Omental fat pad (tissue), 4 donors: Measurements from ENCODE around the gene RAB28. TPM values are rescaled to one million over a fixed set of nuclear protein-coding genes. Genes with fewer than 3 reads are reported as not detected.

Source experiments
- ATAC-seq: fragments of 150-250 bp; one replicate; pipeline ENCODE4 v1.9.1; 2016; ENCODE audit warnings: mild to moderate bottlenecking, moderate library complexity; ENCODE audit not compliant: low FRiP score
- DNase-seq: peaks from one replicate; pipeline ENCODE4 v3.0.0-alpha.2; 2019; ENCODE audit warnings: low spot score
- total RNA-seq, 4 donors: library from RNA; depleted of rRNA; stranded (reverse); fragments of >200 nt; gene quantifications; one replicate each; pipeline ENCODE4 v1.1.0, GENCODE V29; 2016
- TF ChIP-seq, protein P1 (sequence below), 3 donors: fragments of 450-650 bp; IDR thresholded peaks; one replicate each; pipeline ENCODE4 v1.5.1; 2016 to 2017; ENCODE audit warnings: antibody characterized with exemption in 3 of 3, mild to moderate bottlenecking in 3 of 3, moderate library complexity in 2 of 3

The RAB28 gene
- total RNA-seq, 4 donors from 2014 or later: 11.9 to 34.0 (median 17.9) TPM

DNA sequence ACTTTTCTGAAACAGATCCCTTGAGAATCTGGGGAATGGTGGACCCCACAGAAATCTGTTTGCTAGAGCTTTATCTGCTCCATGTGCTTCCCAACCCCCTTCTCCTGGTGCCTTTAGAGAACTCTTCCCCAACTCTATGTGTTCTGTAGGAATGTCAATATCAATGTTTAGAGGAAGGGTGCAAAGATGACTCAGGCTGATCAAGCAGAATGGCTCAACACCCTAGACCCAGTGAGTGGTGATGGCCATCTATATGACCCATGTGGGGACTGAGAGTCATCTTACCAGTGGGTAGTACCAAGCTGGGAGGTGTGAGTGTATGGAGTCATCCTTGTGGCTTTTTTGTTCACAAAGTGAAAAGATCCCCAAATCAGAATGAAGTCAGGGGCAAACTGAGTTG, 143.5 kb downstream of the RAB28 start:
- no peak for ATAC-seq
- TF ChIP-seq, protein P1, sequence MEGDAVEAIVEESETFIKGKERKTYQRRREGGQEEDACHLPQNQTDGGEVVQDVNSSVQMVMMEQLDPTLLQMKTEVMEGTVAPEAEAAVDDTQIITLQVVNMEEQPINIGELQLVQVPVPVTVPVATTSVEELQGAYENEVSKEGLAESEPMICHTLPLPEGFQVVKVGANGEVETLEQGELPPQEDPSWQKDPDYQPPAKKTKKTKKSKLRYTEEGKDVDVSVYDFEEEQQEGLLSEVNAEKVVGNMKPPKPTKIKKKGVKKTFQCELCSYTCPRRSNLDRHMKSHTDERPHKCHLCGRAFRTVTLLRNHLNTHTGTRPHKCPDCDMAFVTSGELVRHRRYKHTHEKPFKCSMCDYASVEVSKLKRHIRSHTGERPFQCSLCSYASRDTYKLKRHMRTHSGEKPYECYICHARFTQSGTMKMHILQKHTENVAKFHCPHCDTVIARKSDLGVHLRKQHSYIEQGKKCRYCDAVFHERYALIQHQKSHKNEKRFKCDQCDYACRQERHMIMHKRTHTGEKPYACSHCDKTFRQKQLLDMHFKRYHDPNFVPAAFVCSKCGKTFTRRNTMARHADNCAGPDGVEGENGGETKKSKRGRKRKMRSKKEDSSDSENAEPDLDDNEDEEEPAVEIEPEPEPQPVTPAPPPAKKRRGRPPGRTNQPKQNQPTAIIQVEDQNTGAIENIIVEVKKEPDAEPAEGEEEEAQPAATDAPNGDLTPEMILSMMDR (IDR thresholded peaks at IDR 0.05): no peak
- no peak for DNase-seq

DNA sequence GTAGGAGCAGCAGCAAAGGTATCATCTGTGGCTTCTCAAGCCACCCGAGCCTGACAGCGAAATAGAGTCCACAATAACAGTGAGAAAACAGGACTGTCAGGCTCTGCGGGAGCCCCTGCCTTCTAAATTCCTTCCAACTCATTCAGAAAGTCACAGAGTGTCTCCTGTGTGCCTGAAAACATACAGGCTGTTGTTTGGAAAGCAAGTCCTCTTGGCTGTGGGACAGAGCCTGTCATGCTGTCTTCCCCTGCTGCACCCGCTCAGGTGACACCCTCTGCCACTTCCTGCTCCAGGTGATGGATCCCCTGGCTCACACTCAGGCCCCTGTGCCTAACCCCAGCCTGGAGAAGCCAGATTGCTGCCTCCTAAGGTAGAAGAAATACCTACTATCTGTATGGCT, 152.3 kb downstream of the RAB28 start:
- DNase-seq (no peak), ATAC-seq (no peak)
- TF ChIP-seq, protein P1 (IDR thresholded peaks at IDR 0.05): no peak

DNA sequence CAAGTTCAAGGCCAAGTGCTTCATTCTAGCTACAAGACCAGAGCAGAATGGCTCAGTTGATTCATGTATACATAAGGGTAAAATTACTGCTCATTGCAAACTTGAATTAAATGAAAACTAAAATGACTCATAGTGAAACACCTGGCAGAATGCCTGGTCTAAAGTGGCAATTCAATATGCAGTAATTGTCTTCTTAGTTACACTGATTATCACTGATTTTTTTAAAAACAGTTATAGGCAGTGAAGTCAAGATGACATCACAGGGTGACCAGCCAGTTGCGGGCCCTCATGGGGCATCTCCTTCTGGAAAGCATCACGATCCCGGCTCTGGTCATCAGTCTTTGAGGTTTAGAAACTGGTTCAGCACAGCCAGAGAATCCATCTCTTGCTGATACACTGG, 154.2 kb downstream of the RAB28 start:
- DNase-seq: no peak
- TF ChIP-seq, protein P1 (IDR thresholded peaks at IDR 0.05): no peak
- ATAC-seq: no peak

DNA sequence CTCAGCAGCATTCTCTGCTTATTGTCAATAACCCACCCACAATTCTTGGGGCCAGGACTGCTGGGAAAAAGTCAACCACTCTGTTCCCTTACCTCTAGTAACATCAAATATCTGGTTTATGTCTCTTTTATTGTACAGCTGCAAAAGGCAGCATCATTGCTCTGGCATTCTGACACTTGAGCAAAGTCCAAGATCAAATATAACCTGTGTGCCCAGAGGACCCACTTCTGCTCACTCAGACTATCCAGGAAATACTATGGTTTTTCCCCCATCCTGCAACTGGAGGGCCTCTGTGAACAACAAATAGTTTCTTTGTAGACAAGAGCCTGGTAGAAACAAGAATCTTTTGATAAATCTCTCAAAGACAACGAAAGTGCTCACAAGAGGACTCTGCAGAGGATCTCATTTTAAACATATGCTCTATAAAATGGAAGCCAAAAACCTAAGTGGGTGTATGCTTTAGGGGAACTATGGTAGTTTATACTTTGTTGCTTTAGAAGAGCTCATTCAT, 154.7 kb downstream of the RAB28 start:
- TF ChIP-seq, protein P1 (IDR thresholded peaks at IDR 0.05): no peak
- no peak for ATAC-seq
- no peak for DNase-seq

DNA sequence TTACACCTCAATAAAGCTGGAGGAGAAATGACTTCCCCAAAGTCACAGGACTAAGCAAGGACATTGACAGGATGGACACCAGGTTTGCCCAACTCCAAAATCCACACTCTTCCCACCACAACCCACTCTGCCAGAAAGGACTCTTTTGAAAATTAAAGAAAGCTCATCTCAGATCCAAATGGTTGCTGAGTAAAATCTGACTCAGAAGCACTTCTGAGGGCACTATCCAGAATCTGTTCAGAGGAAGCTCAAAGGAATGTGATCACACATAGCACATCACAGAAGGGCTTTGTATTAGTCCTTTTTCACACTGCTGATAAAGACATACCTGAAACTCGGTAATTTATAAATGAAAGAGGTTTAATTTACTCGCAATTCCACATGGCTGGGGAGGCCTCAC, 155.5 kb downstream of the RAB28 start:
- no peak for ATAC-seq
- DNase-seq: no peak
- TF ChIP-seq, protein P1 (IDR thresholded peaks at IDR 0.05): no peak

DNA sequence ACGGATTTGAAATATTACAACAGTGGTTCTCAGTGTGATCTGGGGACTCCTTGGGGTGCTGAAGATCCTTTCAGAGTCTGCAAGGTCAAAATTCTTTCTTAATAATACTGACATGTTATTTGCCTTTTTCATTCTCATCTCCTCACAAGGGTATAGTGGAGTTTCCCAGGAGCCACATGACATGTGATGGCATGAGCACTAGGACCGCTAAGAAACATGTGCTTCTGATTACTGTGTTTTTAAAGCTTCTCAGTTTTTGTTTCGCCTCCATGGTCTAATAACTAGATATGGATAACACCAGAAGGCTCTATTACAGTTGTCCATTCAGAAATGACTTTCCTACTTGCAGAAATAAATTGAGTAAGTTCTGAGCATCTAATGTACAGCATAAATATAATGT, 156.1 kb downstream of the RAB28 start:
- DNase-seq: no peak
- TF ChIP-seq, protein P1 (IDR thresholded peaks at IDR 0.05): no peak
- no peak for ATAC-seq

DNA sequence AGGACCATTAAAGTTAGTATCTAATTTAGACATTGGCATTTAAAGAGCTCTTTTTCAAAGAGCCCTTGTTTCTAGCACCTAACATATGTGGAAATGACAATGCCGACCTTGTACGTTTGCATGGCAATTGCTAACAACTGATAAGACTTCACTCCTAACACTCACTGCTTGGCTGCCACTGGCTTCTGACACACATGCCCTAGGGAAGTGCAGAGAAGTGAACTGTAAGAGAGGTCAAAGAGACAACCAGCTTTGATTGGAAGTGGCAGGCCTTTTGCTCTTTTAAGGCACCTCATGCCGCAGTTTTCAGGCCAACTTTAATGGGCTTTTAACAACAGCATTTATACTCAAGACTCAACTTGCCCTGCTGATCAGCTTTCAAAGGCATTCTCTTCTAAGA, 158.4 kb downstream of the RAB28 start:
- ATAC-seq: no peak
- TF ChIP-seq, protein P1 (IDR thresholded peaks at IDR 0.05): no peak

More for the DNA sequence above, 158.4 kb downstream of the RAB28 start:
- DNase-seq: no peak
